HG02678 (cell line): Measurements from ENCODE around the gene RPN2.

Experiments used
- ATAC-seq: cut with Tn5 transposase; IDR thresholded peaks from one replicate; pipeline ENCODE4 v1.9.1; 2021; ENCODE audit warnings: mild to moderate bottlenecking, moderate library complexity; ENCODE audit not compliant: unreplicated experiment

Gene RPN2

GRCh38 chr20:37288091-37288490, 109.0 kb downstream of the RPN2 start:
- ATAC-seq = no peak

DNA sequence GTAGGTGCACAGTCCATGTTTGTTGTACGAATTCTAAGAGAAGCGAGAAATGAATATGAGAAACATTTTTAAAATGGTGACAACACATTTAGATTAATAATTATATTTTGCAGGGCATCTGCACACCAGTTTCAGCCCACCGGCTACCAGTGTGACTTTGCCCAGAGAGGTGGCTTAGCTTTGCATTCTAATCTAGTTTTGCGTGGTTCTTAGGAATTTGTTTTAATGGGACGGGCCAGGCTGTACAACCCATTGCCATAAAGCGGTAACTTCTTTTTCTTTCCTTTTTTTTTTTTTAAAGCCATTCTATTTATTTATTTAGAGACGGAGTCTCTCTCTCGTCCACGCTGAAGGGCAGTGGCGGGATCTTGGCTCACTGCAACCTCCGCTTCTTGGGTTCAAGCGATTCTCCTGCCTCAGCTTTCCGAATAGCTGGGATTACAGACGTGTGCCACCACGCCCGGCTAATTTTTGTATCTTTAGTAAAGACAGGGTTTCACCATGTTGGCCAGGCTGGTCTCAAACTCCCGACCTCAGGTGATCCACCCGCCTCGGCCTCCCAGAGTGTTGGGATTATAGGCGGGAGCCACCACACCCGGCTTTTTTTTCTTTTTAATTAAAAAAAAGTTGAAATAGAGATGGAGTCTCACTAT, 111.2 kb downstream of the RPN2 start:
- no peak for ATAC-seq
